Calu3 (cell line): ENCODE results near the gene ACSL5. TPM values are rescaled to one million over a fixed set of nuclear protein-coding genes. Genes with fewer than 3 reads are reported as not detected.
A peak's percentile ranks its signal among the peaks of the same experiment; 100 is the strongest.
"Not testable (repeated sequence)": the region's sequence is repeated elsewhere in the genome, so short reads cannot be mapped to it uniquely, and the experiment has no call there.

Source experiments
- BruUV-seq: library from RNA; stranded (reverse); fragments of 400-500 nt; replicated peaks from 2 replicates; lab custom pipeline; 2021; lab: Mats Ljungman, UMichigan
- CTCF ChIA-PET: fragments of 300-600 bp; sonication (Branson Sonifier 250); formaldehyde crosslinking; loops from one replicate; lab custom pipeline; 2022; ENCODE audit warnings: antibody characterized with exemption; lab: Charles Lee
- DNase-seq: peaks from one replicate; pipeline ENCODE4 v3.0.0; 2022
- H3K27ac Mint-ChIP-seq: one replicate; pipeline ENCODE4 v1.8.0; 2022; ENCODE audit warnings: mixed read lengths; ENCODE audit not compliant: unreplicated experiment
- H3K27me3 Mint-ChIP-seq: one replicate; pipeline ENCODE4 v1.8.0; 2022; ENCODE audit warnings: mixed read lengths; ENCODE audit not compliant: unreplicated experiment
- H3K36me3 Mint-ChIP-seq: one replicate; pipeline ENCODE4 v1.8.0; 2022; ENCODE audit warnings: mild to moderate bottlenecking, moderate library complexity, mixed read lengths; ENCODE audit not compliant: insufficient read depth, unreplicated experiment
- H3K4me1 Mint-ChIP-seq: one replicate; pipeline ENCODE4 v1.8.0; 2022; ENCODE audit warnings: mild to moderate bottlenecking, low read depth, mixed read lengths; ENCODE audit not compliant: unreplicated experiment
- H3K4me3 Mint-ChIP-seq: one replicate; pipeline ENCODE4 v1.8.0; 2022; ENCODE audit warnings: mild to moderate bottlenecking, low read depth, moderate library complexity, mixed read lengths; ENCODE audit not compliant: unreplicated experiment
- H3K9me3 Mint-ChIP-seq: one replicate; pipeline ENCODE4 v1.8.0; 2022; ENCODE audit warnings: low read depth, mixed read lengths; ENCODE audit not compliant: unreplicated experiment
- intact Hi-C: fragments of 100-400 bp; cut with micrococcal nuclease; formaldehyde crosslinking; loops from one replicate; pipeline ENCODE4 v1.10.0; 2022; ENCODE audit not compliant: unreplicated experiment
- total RNA-seq: library from RNA; stranded (reverse); gene quantifications from 2 replicates; pipeline ENCODE4 v1.2.3, GENCODE V29; 2022
- TF ChIP-seq, protein P1 (sequence below): fragments of 200-600 bp; IDR thresholded peaks from one replicate; pipeline ENCODE4 v1.8.0; 2022; ENCODE audit warnings: antibody characterized with exemption; ENCODE audit not compliant: unreplicated experiment

ACSL5 gene
- total RNA-seq, 1 experiment from 2014 or later, result 35.3 TPM

DNA sequence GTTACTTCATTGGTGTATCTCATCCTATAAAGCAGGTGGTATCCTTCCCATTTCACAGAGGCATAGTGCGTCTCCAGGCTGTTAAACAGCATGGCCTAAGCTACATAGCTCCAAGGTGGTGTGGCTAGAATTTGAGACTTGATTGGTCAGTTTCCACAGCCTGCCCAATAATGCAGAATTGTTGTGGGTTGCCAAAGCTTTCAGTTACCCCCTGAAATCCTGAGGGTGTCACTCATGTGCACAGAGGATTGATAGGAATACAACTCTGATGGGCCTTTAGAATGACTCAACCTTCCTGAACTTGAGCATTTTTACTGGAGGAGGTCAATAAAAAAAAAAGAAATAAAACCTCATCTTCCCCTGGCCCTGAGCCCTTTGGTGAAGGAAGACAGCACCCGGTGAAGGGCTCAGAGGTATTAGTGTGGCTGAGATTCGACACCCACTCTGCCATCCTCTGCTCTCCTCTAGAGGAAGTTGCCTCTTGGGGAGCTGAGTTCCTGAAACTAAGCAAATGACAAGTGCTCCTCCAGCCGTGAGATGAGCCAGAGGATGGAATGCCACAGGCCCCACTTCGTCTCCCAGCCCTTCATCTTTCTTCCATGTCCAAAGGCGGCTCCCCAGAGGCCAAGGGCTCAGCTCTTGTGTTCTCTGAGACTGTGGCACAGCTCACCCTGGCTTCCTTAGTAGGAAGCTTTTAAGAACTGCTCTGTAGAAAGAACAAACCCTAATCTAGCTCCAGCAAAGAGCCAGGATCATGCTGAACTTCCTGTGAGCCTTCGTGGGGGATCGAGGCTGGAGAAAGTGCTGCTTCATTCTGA, 1.0 kb downstream of the ACSL5 start:
- intact Hi-C loops, result loop anchor here (5.0 kb wide), 1 partner anchor 38 kb away; no protein-coding TSS in a partner anchor
- peak overlapping the region; percentile 99 for H3K27ac Mint-ChIP-seq
- H3K4me1 Mint-ChIP-seq, result peaks cover 38% of the 10 kb centered on the region
- H3K4me3 Mint-ChIP-seq, result peak overlapping the region; percentile 77
- no peaks in the 10 kb centered on the region for H3K9me3 Mint-ChIP-seq
- BruUV-seq, result no TSS peak
- DNase-seq, result no peak
- TF ChIP-seq, protein P1, sequence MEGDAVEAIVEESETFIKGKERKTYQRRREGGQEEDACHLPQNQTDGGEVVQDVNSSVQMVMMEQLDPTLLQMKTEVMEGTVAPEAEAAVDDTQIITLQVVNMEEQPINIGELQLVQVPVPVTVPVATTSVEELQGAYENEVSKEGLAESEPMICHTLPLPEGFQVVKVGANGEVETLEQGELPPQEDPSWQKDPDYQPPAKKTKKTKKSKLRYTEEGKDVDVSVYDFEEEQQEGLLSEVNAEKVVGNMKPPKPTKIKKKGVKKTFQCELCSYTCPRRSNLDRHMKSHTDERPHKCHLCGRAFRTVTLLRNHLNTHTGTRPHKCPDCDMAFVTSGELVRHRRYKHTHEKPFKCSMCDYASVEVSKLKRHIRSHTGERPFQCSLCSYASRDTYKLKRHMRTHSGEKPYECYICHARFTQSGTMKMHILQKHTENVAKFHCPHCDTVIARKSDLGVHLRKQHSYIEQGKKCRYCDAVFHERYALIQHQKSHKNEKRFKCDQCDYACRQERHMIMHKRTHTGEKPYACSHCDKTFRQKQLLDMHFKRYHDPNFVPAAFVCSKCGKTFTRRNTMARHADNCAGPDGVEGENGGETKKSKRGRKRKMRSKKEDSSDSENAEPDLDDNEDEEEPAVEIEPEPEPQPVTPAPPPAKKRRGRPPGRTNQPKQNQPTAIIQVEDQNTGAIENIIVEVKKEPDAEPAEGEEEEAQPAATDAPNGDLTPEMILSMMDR, result no peak
- H3K36me3 Mint-ChIP-seq, result peaks cover 20% of the 10 kb centered on the region
- H3K27me3 Mint-ChIP-seq, result no peaks in the 10 kb centered on the region
- CTCF ChIA-PET, result interaction anchor here (0.6 to 1.9 kb wide), 10 partner anchors 8 to 60 kb away, joined by 3 to 8 read pairs (median 3); no protein-coding TSS in a partner anchor

DNA sequence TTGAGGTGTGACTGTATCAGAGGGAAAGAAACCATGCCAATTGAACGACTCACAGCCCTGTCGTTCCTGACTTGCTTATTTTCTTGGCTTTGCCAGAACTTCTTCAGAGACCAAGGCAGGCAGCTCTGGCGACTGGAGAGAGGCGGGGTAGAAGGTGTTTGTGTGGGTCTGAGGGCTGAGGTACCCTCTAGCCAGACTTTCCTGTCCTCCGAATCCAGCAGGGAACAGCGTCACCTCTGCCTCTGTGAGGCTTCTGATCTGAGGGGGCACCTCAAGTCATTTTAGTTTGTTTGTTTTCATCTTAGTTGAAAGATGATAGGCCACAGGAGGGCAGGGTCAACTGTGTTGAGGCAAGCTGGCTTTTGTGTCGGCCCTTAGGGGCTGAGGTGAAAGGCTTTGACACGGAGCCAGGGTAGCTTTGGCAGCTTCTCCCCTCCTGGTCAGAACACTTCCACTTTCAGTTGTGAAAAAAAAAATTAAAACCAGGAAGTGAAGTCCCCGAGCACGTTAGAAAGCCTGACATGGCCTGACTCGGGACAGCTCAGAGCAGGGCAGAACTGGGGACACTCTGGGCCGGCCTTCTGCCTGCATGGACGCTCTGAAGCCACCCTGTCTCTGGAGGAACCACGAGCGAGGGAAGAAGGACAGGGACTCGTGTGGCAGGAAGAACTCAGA, 1.9 kb downstream of the ACSL5 start:
- Mint-ChIP-seq H3K4me3 (peak overlapping the region; percentile 77), H3K4me1 (peaks cover 47% of the 10 kb centered on the region), H3K27me3 (no peaks in the 10 kb centered on the region), H3K9me3 (no peaks in the 10 kb centered on the region), H3K27ac (peak overlapping the region; percentile 99), H3K36me3 (peaks cover 26% of the 10 kb centered on the region)
- CTCF ChIA-PET, result interaction anchor here (0.7 to 1.3 kb wide), 3 partner anchors 8 to 12 kb away, joined by 3 to 4 read pairs (median 3); no protein-coding TSS in a partner anchor
- peak; percentile 29 for DNase-seq
- TSS peak; percentile 59 for BruUV-seq
- intact Hi-C loops, result loop anchor here (5.0 kb wide), 1 partner anchor 39 kb away; no protein-coding TSS in a partner anchor
- TF ChIP-seq, protein P1, result no peak

DNA sequence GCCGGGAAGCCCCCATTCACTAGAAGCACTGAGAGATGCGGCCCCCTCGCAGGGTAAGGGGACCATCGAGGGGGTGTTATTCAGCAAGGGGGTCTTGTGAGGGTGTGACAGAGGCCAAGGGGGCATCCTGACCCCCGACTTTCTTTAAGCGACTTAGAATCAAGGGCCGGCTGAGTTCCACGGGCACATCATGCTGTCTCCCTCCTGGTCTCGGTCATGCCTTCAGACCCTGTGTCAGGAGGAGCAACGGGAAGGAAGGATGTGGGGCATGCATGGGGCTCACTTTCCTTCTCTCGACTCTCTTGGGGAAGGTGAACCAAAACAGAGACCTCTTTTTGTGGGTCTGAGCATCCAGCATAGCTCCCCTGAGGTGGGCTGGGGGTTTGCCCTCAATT, 2.5 kb downstream of the ACSL5 start:
- Mint-ChIP-seq H3K4me1 (peaks cover 50% of the 10 kb centered on the region), H3K9me3 (no peaks in the 10 kb centered on the region), H3K4me3 (peak overlapping the region; percentile 77), H3K27me3 (no peaks in the 10 kb centered on the region), H3K36me3 (peaks cover 26% of the 10 kb centered on the region), H3K27ac (peak overlapping the region; percentile 99)
- TF ChIP-seq, protein P1, result no peak
- intact Hi-C loops, result loop anchor here (5.0 kb wide), 1 partner anchor 39 kb away; no protein-coding TSS in a partner anchor
- BruUV-seq, result no TSS peak
- DNase-seq, result no peak
- CTCF ChIA-PET, result interaction anchor here (1.0 kb wide), 1 partner anchor 9 kb away, joined by 3 read pairs; no protein-coding TSS in a partner anchor

DNA sequence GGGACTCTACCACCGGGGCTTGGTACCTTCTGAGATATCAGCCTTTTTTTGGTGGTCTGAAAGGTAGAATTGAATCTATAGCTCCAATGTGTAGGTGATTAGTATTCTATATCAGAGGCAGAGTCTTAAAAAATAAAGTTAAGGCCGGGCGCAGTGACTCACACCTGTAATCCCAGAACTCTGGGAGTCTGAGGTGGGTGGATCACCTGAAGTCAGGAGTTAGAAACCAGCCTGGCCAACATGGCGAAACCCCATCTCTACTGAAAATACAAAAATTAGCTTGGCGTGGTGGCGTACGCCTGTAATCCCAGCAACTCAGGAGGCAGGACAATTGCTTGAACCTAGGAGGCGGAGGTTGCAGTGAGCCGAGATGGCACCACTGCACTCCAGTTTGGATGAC, 3.2 kb downstream of the ACSL5 start:
- Mint-ChIP-seq H3K36me3 (peaks cover 26% of the 10 kb centered on the region), H3K27ac (peak overlapping the region; percentile 57), H3K4me1 (peaks cover 51% of the 10 kb centered on the region), H3K4me3 (peak overlapping the region; percentile 77)
- intact Hi-C loops, result loop anchor here (5.0 kb wide), 1 partner anchor 40 kb away; no protein-coding TSS in a partner anchor
- CTCF ChIA-PET, DNase-seq, H3K9me3 Mint-ChIP-seq, H3K27me3 Mint-ChIP-seq: not testable (repeated sequence)
- BruUV-seq, result TSS peak; percentile 41
